BJ (cell line): ENCODE results near the gene NCF4. TPM values are rescaled to one million over a fixed set of nuclear protein-coding genes. Genes with fewer than 3 reads are reported as not detected.

Experiments used
- CTCF ChIA-PET: fragments of 350-600 bp; formaldehyde crosslinking; extraction: SDS; loops from one replicate; lab custom pipeline; 2021; ENCODE audit warnings: antibody characterized with exemption, inconsistent platforms; lab: Yijun Ruan, JAX
- POLR2A ChIA-PET: fragments of 300-600 bp; sonication (Branson Sonifier 250); formaldehyde crosslinking; extraction: SDS; loops from one replicate; lab custom pipeline; 2021; ENCODE audit warnings: antibody characterized with exemption; lab: Charles Lee
- DNase-seq: peaks from one replicate; pipeline ENCODE4 v3.0.0-alpha.2; 2011; ENCODE audit warnings: low read depth
- H3K27me3 ChIP-seq: 2 replicates; pipeline ENCODE4 v1.6.0; 2011; ENCODE audit warnings: low read length; ENCODE audit not compliant: control insufficient read depth, insufficient read depth
- H3K36me3 ChIP-seq: 2 replicates; pipeline ENCODE4 v1.5.1; 2011; ENCODE audit warnings: low read length; ENCODE audit not compliant: control insufficient read depth, insufficient read depth
- H3K4me3 ChIP-seq: 2 replicates; pipeline ENCODE4 v1.5.1; 2011; ENCODE audit warnings: low read depth, mild to moderate bottlenecking, control low read depth, low read length
- CTCF ChIP-seq: IDR thresholded peaks from 2 replicates; pipeline ENCODE4 v1.5.1; 2011; ENCODE audit warnings: low read depth, mild to moderate bottlenecking, control low read depth, inconsistent platforms, low read length, moderate library complexity; ENCODE audit not compliant: insufficient read depth
- polyA plus RNA-seq: library from polyadenylated mRNA; depleted of rRNA; stranded (reverse); fragments of >200 nt; gene quantifications from 2 replicates; pipeline ENCODE4 v1.2.3, GENCODE V29; 2011; rRNA removed

Gene NCF4
- polyA plus RNA-seq, 1 experiment: not detected

GRCh38 chr22:36925388-36926290 lies 64.8 kb downstream of the NCF4 start:
- POLR2A ChIA-PET: no interaction called here
- no peak for TF ChIP-seq CTCF

GRCh38 chr22:36926309-36926708 lies 65.5 kb downstream of the NCF4 start:
- POLR2A ChIA-PET: no interaction called here
- CTCF ChIA-PET: no interaction called here
- TF ChIP-seq CTCF: no peak

More at GRCh38 chr22:36925388-36926290, 64.8 kb downstream of the NCF4 start:
- no peak for DNase-seq
- H3K27me3 ChIP-seq: peaks cover 15% of the 10 kb centered on the region
- no peak overlapping the region for H3K4me3 ChIP-seq
- CTCF ChIA-PET: no interaction called here
- H3K36me3 ChIP-seq: no peaks in the 10 kb centered on the region

GRCh38 chr22:36926721-36927435 lies 66.1 kb downstream of the NCF4 start:
- Histone ChIP-seq H3K27me3 (peaks cover 16% of the 10 kb centered on the region), H3K36me3 (no peaks in the 10 kb centered on the region), H3K4me3 (no peak overlapping the region)
- ChIA-PET POLR2A (no interaction called here), CTCF (no interaction called here)
- no peak for DNase-seq
- no peak for TF ChIP-seq CTCF

More at GRCh38 chr22:36926309-36926708, 65.5 kb downstream of the NCF4 start:
- Histone ChIP-seq H3K4me3 (no peak overlapping the region), H3K27me3 (peaks cover 15% of the 10 kb centered on the region), H3K36me3 (no peaks in the 10 kb centered on the region)
- no peak for DNase-seq

Other genes starting within 250 kb of the NCF4 start
- gene CACNG2, start 157.3 kb upstream of the NCF4 start, polyA plus RNA-seq: not detected in 2 replicates
- gene IFT27, start 84.9 kb upstream of the NCF4 start, polyA plus RNA-seq: 20.6 and 23.0 TPM in 2 replicates
- not detected in 2 replicates for gene PVALB, start 44.0 kb upstream of the NCF4 start, polyA plus RNA-seq
- gene CSF2RB, start 52.6 kb downstream of the NCF4 start, polyA plus RNA-seq: 0.02 TPM in 2 replicates
- 32.8 and 45.7 TPM in 2 replicates for gene TST, start 158.4 kb downstream of the NCF4 start, polyA plus RNA-seq
- 27.7 and 45.5 TPM in 2 replicates for gene MPST, start 158.7 kb downstream of the NCF4 start, polyA plus RNA-seq
- 19.1 and 36.3 TPM in 2 replicates for gene KCTD17, start 190.7 kb downstream of the NCF4 start, polyA plus RNA-seq
- not detected in 2 replicates for gene TMPRSS6, start 248.7 kb downstream of the NCF4 start, polyA plus RNA-seq